Trophoblast cell (in vitro differentiated cells and primary cell): ENCODE data around the gene GHSR.
A peak's percentile ranks its signal among the peaks of the same experiment; 100 is the strongest.

ENCODE experiments used
- DNase-seq, 2 donors: peaks; one replicate each; pipeline ENCODE4 v3.0.0-alpha.2; 2016
- H2AFZ ChIP-seq: 2 replicates; pipeline ENCODE4 v1.6.1; 2013; ENCODE audit warnings: low read length, moderate library complexity, mild to moderate bottlenecking; ENCODE audit not compliant: insufficient read depth, poor library complexity
- H2AK5ac ChIP-seq: 2 replicates; pipeline ENCODE4 v1.6.1; 2013; ENCODE audit warnings: mild to moderate bottlenecking, low read length
- H2BK120ac ChIP-seq: 2 replicates; pipeline ENCODE4 v1.6.1; 2013; ENCODE audit warnings: low read length, mild to moderate bottlenecking, moderate library complexity; ENCODE audit not compliant: insufficient read depth, poor library complexity
- H2BK12ac ChIP-seq: 2 replicates; pipeline ENCODE4 v1.6.1; 2013; ENCODE audit warnings: mild to moderate bottlenecking, low read length, moderate library complexity
- H2BK5ac ChIP-seq: 2 replicates; pipeline ENCODE4 v1.6.1; 2013; ENCODE audit warnings: low read length, low read depth, moderate library complexity, mild to moderate bottlenecking; ENCODE audit not compliant: poor library complexity
- H3K14ac ChIP-seq: 2 replicates; pipeline ENCODE4 v1.6.1; 2013; ENCODE audit warnings: mild to moderate bottlenecking, low read length
- H3K18ac ChIP-seq: 2 replicates; pipeline ENCODE4 v1.6.1; 2013; ENCODE audit warnings: mild to moderate bottlenecking, low read length
- H3K23ac ChIP-seq: 2 replicates; pipeline ENCODE4 v1.6.1; 2013; ENCODE audit warnings: low read length
- H3K27ac ChIP-seq: 2 replicates; pipeline ENCODE4 v1.5.1; 2013; ENCODE audit warnings: low read depth, mild to moderate bottlenecking, inconsistent platforms, low read length, moderate library complexity
- H3K27me3 ChIP-seq: 2 replicates; pipeline ENCODE4 v1.6.1; 2013; ENCODE audit warnings: inconsistent platforms, mild to moderate bottlenecking, low read length, moderate library complexity; ENCODE audit not compliant: insufficient read depth
- H3K36me3 ChIP-seq, 2 experiments: 1 replicate in 1 of 2; 2 replicates in 1 of 2; pipeline ENCODE4 v1.6.1; 2013; ENCODE audit warnings: low read length in 2 of 2, mild to moderate bottlenecking in 2 of 2, moderate library complexity in 1 of 2; ENCODE audit not compliant: insufficient read depth in 2 of 2, control insufficient read depth in 1 of 2
- H3K4ac ChIP-seq: 2 replicates; pipeline ENCODE4 v1.6.1; 2013; ENCODE audit warnings: low read depth, mild to moderate bottlenecking, low read length, moderate library complexity
- H3K4me1 ChIP-seq, 2 experiments: 1 replicate in 1 of 2; 2 replicates in 1 of 2; pipeline ENCODE4 v1.6.1; 2013; ENCODE audit warnings: low read length in 2 of 2, mild to moderate bottlenecking in 2 of 2, moderate library complexity in 1 of 2; ENCODE audit not compliant: insufficient read depth in 2 of 2, control insufficient read depth in 1 of 2
- H3K4me2 ChIP-seq: 2 replicates; pipeline ENCODE4 v1.6.1; 2013; ENCODE audit warnings: inconsistent platforms, mild to moderate bottlenecking, low read length, moderate library complexity
- H3K4me3 ChIP-seq: 2 replicates; pipeline ENCODE4 v1.5.1; 2013; ENCODE audit warnings: mild to moderate bottlenecking, low read depth, low read length, inconsistent platforms
- H3K79me1 ChIP-seq: one replicate; pipeline ENCODE4 v1.6.1; 2013; ENCODE audit warnings: low read length
- H3K79me2 ChIP-seq: 2 replicates; pipeline ENCODE4 v1.6.1; 2013; ENCODE audit warnings: low read length, mild to moderate bottlenecking; ENCODE audit not compliant: control insufficient read depth, insufficient read depth, poor library complexity
- H3K9ac ChIP-seq: 2 replicates; pipeline ENCODE4 v1.6.1; 2013; ENCODE audit warnings: mild to moderate bottlenecking, low read length
- H3K9me3 ChIP-seq: 2 replicates; pipeline ENCODE4 v1.6.1; 2013; ENCODE audit warnings: low read depth, mild to moderate bottlenecking, control low read depth, inconsistent platforms, low read length; ENCODE audit not compliant: insufficient read depth
- H4K12ac ChIP-seq: 2 replicates; pipeline ENCODE4 v1.6.1; 2013; ENCODE audit warnings: low read depth, mild to moderate bottlenecking, low read length, moderate library complexity
- H4K8ac ChIP-seq: 2 replicates; pipeline ENCODE4 v1.6.1; 2013; ENCODE audit warnings: low read depth, mild to moderate bottlenecking, low read length, moderate library complexity
- H4K91ac ChIP-seq: one replicate; pipeline ENCODE4 v1.6.1; 2013; ENCODE audit warnings: low read depth, mild to moderate bottlenecking, low read length, moderate library complexity
- WGBS: extraction: QIAGEN DNeasy Blood & Tissue Kit; methylation state at CpG from one replicate; pipeline ENCODE4 v1.1.7; 2013; ENCODE audit warnings: missing lambda C conversion rate; ENCODE audit not compliant: insufficient read length, insufficient coverage; ENCODE audit errors: extremely low coverage; 5-methylcytosine and 5-hydroxymethylcytosine counted together

Gene GHSR

GRCh38 chr3:172475703-172476102 is 27.4 kb upstream of the GHSR start:
- Histone ChIP-seq H4K91ac (no peak overlapping the region), H2BK5ac (no peak overlapping the region), H3K9me3 (no peaks in the 10 kb centered on the region), H3K4me2 (no peak overlapping the region), H2BK120ac (no peak overlapping the region), H3K4me1 (no peaks in the 10 kb centered on the region), H3K79me2 (no peaks in the 10 kb centered on the region), H3K4me3 (no peak overlapping the region), H3K14ac (no peak overlapping the region), H3K27ac (no peak overlapping the region), H3K9ac (no peak overlapping the region), H3K79me1 (no peaks in the 10 kb centered on the region), H3K18ac (no peak overlapping the region), H2BK12ac (no peak overlapping the region), H2AFZ (no peak overlapping the region), H3K27me3 (no peaks in the 10 kb centered on the region), H3K36me3 (no peaks in the 10 kb centered on the region), H4K8ac (no peak overlapping the region), H4K12ac (no peak overlapping the region), H2AK5ac (no peak overlapping the region), H3K4ac (no peak overlapping the region), H3K23ac (no peak overlapping the region)
- no CpG with 5 or more reads among the region's 5 CpGs for WGBS
- no peak for DNase-seq

GRCh38 chr3:172471903-172472302 is 23.6 kb upstream of the GHSR start:
- H3K23ac ChIP-seq: no peak overlapping the region
- H3K4ac ChIP-seq: no peak overlapping the region
- no peak overlapping the region for H2AK5ac ChIP-seq
- no peak overlapping the region for H2AFZ ChIP-seq
- no peaks in the 10 kb centered on the region for H3K27me3 ChIP-seq
- no peaks in the 10 kb centered on the region for H3K79me2 ChIP-seq
- no peak overlapping the region for H3K27ac ChIP-seq
- no peak for DNase-seq
- H3K18ac ChIP-seq: no peak overlapping the region
- H2BK12ac ChIP-seq: no peak overlapping the region
- no peak overlapping the region for H4K12ac ChIP-seq
- no CpG with 5 or more reads among the region's 1 CpG for WGBS
- no peak overlapping the region for H4K91ac ChIP-seq
- no peak overlapping the region for H3K4me3 ChIP-seq
- no peak overlapping the region for H4K8ac ChIP-seq
- no peak overlapping the region for H3K4me2 ChIP-seq
- H3K4me1 ChIP-seq: peaks cover 0 to 3% of the 10 kb centered on the region in 2 experiments
- H3K79me1 ChIP-seq: no peaks in the 10 kb centered on the region
- no peaks in the 10 kb centered on the region for H3K36me3 ChIP-seq
- H3K9me3 ChIP-seq: no peaks in the 10 kb centered on the region
- H3K14ac ChIP-seq: no peak overlapping the region
- no peak overlapping the region for H2BK5ac ChIP-seq
- no peak overlapping the region for H2BK120ac ChIP-seq
- H3K9ac ChIP-seq: no peak overlapping the region

GRCh38 chr3:172470588-172470987 is 22.3 kb upstream of the GHSR start:
- no peak overlapping the region for H3K9ac ChIP-seq
- H3K4me1 ChIP-seq: peaks cover 4 to 6% of the 10 kb centered on the region in 2 experiments
- no peak overlapping the region for H2BK12ac ChIP-seq
- H3K79me2 ChIP-seq: no peaks in the 10 kb centered on the region
- no peaks in the 10 kb centered on the region for H3K36me3 ChIP-seq
- no peaks in the 10 kb centered on the region for H3K27me3 ChIP-seq
- no peak overlapping the region for H3K4me3 ChIP-seq
- no peak overlapping the region for H2AK5ac ChIP-seq
- no peak overlapping the region for H3K18ac ChIP-seq
- H3K27ac ChIP-seq: no peak overlapping the region
- H3K23ac ChIP-seq: no peak overlapping the region
- H2BK120ac ChIP-seq: no peak overlapping the region
- DNase-seq: no peak
- H2BK5ac ChIP-seq: no peak overlapping the region
- H3K14ac ChIP-seq: no peak overlapping the region
- H2AFZ ChIP-seq: no peak overlapping the region
- no peak overlapping the region for H4K91ac ChIP-seq
- H4K12ac ChIP-seq: no peak overlapping the region
- no peaks in the 10 kb centered on the region for H3K79me1 ChIP-seq
- no CpG with 5 or more reads among the region's 1 CpG for WGBS
- no peaks in the 10 kb centered on the region for H3K9me3 ChIP-seq
- H3K4ac ChIP-seq: no peak overlapping the region
- H4K8ac ChIP-seq: no peak overlapping the region
- H3K4me2 ChIP-seq: no peak overlapping the region

- WGBS: no CpG with 5 or more reads among the region's 2 CpGs
- DNase-seq: peak; percentile 87 to 92
- Histone ChIP-seq H4K12ac (no peak overlapping the region), H3K36me3 (no peaks in the 10 kb centered on the region), H3K9ac (no peak overlapping the region), H3K79me2 (no peaks in the 10 kb centered on the region), H3K14ac (no peak overlapping the region), H4K8ac (no peak overlapping the region), H3K18ac (no peak overlapping the region), H3K79me1 (no peaks in the 10 kb centered on the region), H3K4me3 (no peak overlapping the region), H2BK12ac (no peak overlapping the region), H3K9me3 (no peaks in the 10 kb centered on the region), H3K4me1 (peaks cover 6 to 7% of the 10 kb centered on the region in 2 experiments), H3K23ac (no peak overlapping the region), H3K4ac (no peak overlapping the region), H2BK5ac (no peak overlapping the region), H2AK5ac (no peak overlapping the region), H3K4me2 (no peak overlapping the region), H2AFZ (no peak overlapping the region), H3K27ac (no peak overlapping the region), H2BK120ac (no peak overlapping the region), H3K27me3 (no peaks in the 10 kb centered on the region), H4K91ac (no peak overlapping the region)
Observed at GRCh38 chr3:172467170-172467824, 19.0 kb upstream of the GHSR start.
